ENCODE measurements around the gene PFDN1.

PFDN1 gene

GRCh38 chr5:140295414-140295813 is 7.5 kb downstream of the PFDN1 start:
- DNase-seq, result no peak

DNA sequence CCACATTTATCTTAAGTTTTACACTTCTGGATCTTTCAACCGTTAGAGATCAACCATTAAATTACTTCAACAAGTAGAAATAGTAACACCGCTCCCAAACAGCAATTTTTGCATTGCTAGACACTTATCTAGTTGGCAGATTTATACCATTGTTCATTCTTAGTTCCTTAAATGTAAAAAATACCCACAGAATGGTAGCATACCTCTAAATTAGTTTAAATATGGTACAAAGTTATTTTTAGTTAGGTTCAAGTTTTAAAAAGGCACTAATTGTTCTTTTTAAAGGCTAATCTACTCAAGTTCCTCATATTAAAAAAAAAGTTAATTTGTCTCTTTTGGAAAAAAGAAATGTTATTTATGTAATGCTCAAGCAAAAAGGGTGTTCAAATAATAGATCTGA is 8.1 kb downstream of the PFDN1 start:
- no peak for DNase-seq

- no peak for DNase-seq
Measured at GRCh38 chr5:140293849-140294100, 9.1 kb downstream of the PFDN1 start.

- DNase-seq, result no peak
Measured at GRCh38 chr5:140293091-140293848, 9.6 kb downstream of the PFDN1 start.

DNA sequence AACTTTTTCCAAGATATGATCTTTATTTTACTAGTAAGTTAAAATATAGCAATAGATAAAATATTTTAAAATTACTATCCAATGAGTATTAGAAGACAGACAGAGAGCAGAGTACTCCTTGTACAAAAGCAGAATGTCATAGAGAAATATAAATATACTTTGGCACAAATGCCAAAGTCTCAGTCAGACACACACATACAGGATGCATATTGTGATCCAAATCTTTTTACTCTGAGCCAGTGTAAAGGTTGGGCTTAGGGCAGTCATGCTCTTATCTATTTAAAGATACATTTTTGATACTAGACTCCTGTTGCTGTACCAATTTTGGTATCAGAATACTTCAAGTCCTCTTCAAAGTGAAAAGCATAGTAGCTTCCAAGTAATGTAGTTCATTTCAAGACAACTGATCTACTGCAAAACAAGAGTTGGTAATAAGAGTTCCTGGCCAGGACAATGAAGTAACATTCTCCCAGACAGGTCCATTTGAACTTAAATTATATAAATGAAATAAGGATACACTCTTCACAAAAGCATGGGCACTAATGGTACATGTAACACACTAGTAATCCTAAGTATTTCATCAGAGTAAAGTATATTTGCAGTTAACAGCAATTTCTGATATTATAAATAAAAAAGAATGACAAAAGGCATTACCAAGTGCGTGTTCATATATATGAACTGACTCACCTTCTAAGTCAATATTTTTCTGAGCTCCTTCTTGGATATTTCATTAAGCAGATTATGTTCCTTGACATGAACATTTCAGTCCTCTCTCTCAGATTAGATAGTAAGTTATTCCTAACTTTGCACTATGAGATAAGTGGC is 10.5 kb downstream of the PFDN1 start:
- DNase-seq, result no peak

- DNase-seq, result no peak
Measured at GRCh38 chr5:140287801-140288521, 14.9 kb downstream of the PFDN1 start.

DNA sequence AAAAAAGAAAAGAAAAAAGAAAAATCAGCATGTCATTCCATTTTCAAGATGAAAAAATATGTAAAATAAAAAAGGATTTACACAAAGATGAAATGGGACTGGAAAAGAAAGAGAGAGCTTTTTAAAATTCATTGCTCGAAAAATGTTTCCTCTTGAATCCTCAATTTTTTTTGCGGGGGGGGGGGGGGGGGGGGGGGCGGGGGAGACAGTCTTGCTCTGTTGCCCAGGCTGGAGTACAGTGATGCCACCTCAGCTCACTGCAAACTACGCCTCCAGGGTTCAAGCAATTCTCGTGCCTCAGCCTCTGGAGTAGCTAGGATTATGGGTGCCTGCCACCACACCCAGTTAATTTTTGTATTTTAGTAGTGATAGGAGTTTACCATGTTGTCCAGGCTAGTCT is 16.5 kb downstream of the PFDN1 start:
- DNase-seq, result no peak

DNA sequence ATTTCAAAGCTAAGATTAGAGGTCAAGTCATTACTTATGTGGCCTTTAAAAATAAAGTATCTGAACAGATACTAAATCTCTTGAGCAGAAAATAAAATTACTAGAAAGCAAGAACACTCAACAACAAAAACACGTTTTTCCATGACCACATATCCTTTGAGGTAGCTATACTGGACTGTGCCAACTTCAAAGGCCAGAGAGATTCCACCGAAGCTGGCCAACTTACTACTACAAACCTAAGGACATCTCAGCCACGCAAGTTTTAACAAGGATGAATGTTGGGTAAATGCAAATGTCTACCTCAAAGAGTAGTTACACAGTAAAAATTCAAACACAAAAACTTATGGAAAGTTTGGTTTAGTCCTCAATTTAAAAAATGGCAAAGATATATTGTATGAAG is 18.9 kb downstream of the PFDN1 start:
- DNase-seq, result no peak

GRCh38 chr5:140282266-140282665 is 20.6 kb downstream of the PFDN1 start:
- DNase-seq, result no peak

- no peak for DNase-seq
Measured at GRCh38 chr5:140275837-140276236, 27.1 kb downstream of the PFDN1 start.

DNA sequence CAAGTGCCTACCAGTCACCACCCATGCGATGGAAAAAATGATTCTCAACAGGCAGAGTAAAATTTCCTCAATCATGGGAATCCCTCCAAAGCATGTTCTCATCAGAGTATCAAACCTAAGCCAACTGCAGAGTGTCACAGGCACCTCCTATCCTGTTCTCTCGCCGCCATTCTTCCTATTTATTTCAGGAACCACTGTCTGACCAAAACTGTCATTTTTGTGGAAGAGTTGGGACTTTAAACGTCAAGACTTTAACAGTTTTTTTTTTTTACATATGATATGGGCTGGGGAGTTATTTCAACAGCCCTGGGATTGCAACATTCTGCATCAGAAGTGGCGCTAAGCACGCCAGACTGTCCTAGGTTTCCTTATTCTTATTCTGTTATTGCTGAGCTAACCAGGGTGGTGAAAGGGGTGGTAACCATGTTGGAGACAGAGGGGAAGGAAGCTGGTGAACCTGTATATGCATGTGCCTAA is 29.5 kb downstream of the PFDN1 start:
- no peak for DNase-seq

DNA sequence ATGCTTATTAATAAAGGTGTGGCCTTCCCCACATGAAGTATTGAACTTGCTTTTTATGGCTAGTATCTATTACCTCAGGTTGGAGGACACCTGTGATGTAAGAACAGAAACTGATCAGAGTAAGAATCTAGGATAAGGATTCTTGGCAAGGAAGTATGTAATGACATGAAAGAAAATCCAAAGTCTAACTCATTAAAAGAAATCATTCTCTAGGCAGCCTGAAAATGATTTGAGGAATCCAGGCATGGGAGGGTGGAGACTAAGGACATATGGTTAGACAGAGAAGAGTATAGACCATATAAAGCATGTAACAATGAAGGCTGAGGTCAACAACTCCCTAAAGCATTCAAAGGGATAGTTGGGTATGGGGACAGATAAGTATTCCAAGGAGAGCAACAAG is 32.9 kb downstream of the PFDN1 start:
- DNase-seq, result no peak

DNA sequence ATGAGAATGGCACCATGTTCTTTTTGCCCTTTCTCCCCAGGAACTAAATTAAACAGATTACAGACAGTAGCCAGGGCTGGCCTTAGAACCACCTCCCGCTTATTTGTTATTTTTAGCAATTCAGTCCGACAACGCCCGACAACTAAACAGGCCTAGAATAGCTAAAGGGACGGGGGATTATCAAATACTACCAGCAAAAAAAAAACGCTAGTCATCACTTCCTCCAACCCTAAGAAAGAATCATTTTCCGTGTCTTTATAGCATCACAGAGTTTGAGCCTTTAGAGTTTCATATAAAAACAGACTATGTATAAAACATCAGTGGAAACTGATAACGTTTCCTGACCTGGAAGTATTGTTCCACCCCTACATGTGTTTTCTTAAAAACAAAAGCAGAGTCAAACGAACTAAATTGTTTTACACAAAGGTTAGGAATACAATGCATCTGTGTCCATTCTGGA is 35.3 kb downstream of the PFDN1 start:
- no peak for DNase-seq

DNA sequence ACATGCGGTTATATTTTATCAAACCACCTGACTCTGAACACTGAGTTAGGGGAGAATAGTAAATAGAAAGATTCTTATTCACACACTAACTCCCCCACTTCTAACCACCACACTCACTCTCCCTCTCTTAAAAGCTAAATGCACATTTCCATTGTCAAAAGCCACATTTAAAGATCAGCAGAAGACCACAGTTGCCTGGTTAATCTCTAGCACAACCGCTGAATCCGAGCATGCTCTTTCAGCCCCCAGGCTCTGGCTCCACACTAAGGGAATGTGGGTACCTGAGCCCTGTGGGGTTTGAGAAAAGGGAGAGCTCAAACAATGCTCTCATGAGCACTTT is 35.7 kb downstream of the PFDN1 start:
- no peak for DNase-seq

GRCh38 chr5:140266471-140267200 is 36.3 kb downstream of the PFDN1 start:
- DNase-seq, result no peak

DNA sequence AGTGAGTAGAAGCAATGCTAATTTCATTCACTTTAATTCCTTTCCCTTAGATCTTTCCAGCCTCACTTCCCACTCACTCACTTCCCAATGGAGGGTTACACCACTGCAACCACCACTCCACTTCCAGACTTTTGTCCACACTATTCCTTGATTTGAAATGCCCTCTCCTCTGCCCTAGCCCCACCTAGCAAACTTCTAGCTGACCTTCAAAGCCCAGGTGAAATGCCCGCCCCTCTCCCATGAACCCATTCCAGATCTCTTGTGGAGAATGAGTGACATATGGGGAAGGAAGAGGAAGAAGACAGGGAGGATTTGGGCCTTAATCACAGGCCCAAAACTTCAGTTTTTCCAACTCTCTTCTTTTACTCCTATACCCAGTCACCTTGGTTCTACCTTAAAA is 37.1 kb downstream of the PFDN1 start:
- no peak for DNase-seq

DNA sequence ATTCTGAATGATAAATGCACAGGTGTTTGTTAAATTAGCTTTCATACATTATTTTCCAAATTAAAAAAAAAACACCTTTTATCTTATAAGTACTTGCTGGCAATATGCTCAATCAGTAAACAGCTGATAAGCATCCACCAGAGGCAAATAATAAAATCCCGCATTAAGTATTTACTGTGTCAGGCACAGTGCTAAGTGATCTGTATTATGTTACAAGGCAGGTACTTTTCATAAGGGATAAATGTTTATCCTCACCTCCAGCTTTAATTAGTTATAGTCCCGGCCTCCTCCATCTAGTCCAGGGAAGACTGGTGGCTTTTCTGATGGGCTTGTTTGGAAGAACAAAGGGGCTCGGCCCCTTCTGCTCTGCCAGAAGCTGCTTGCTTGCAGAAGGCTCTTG is 40.1 kb downstream of the PFDN1 start:
- no peak for DNase-seq

DNA sequence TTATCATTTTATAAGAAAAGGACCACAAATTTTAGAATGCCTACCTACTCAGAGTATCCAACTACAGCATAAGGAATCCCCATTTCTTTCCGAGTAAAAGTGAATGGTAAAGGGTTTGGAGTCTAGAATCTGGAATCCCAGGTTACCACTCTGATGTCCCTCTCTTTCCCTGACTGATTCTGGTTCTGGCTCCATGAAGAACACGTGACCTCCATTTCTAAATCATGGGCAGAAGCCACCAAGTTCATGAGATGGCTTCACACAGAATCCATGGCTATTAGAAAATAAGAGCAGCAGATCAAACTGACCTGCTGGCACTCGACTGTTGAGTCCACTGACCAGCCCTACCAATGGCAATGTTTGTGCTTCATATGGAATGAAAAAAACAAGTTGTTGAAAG is 40.7 kb downstream of the PFDN1 start:
- DNase-seq, result no peak

- no peak for DNase-seq
Measured at GRCh38 chr5:140261403-140262171, 41.3 kb downstream of the PFDN1 start.

GRCh38 chr5:140260089-140260656 is 42.7 kb downstream of the PFDN1 start:
- no peak for DNase-seq

DNA sequence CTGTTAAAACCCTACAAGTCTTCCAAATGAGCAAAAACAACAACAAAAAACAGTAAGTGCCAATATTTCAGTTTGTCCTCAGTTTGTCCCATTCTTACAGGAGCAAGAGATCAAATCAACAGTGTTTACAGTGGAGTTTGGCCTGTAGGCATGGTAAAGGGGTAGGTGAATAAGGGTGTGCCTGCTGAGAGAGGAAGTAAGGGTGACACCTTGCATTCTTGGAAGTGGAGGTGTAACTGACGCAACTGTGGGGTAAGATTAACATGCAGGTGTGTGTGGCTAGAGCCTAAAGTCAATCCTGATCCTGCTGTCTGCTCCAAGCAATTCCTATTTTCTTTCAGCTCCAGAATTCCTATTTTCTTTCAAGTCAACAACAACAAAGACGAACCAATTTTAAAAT is 43.4 kb downstream of the PFDN1 start:
- no peak for DNase-seq

GRCh38 chr5:140258873-140259272 is 44.0 kb downstream of the PFDN1 start:
- DNase-seq, result no peak
